Right lobe of liver (tissue), 4 donors: ENCODE data around the gene ABCC3.

Source experiments
- POLR2A ChIP-seq: fragments of 450-650 bp; IDR thresholded peaks from one replicate; pipeline ENCODE4 v1.6.1; 2017; ENCODE audit warnings: antibody characterized with exemption, mild to moderate bottlenecking
- TF ChIP-seq, protein P1 (sequence below), 4 donors: fragments of 200-600 bp in 3 of 4; fragments of 450-650 bp in 1 of 4; IDR thresholded peaks; one replicate each; pipeline versions ENCODE4 v1.5.1 to v1.8.0; 2016 to 2022; ENCODE audit warnings: antibody characterized with exemption in 4 of 4, mild to moderate bottlenecking in 2 of 4
- donor health status: DM: no; HTN: no; CAD: no.
- donor health status: DM: no; HTN: no; CAD: no.
- donor health status: DM: no; HTN: yes; CAD: no.

DNA sequence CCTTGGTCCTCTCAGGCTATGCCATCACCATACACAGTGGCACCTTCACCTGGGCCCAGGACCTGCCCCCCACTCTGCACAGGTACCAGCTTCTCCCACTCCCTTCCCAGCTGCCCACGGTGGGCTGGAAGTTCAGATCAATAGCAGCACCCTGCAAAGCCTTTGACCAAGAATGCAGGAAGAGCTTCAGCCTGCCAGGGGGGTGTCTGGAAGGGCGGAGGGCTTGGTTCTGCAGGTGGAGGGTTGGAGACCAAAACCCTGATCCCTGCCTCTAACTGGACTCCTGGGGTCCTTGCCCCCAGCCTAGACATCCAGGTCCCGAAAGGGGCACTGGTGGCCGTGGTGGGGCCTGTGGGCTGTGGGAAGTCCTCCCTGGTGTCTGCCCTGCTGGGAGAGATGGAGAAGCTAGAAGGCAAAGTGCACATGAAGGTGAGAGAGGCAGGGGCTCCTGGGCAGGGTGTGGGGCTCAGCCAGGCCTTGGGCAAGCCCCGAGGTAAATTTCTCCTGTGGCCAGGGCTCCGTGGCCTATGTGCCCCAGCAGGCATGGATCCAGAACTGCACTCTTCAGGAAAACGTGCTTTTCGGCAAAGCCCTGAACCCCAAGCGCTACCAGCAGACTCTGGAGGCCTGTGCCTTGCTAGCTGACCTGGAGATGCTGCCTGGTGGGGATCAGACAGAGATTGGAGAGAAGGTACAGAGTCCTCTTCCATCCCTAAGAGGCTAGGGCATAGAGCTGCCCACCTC, 34.3 kb downstream of the ABCC3 start:
- TF ChIP-seq, protein P1, sequence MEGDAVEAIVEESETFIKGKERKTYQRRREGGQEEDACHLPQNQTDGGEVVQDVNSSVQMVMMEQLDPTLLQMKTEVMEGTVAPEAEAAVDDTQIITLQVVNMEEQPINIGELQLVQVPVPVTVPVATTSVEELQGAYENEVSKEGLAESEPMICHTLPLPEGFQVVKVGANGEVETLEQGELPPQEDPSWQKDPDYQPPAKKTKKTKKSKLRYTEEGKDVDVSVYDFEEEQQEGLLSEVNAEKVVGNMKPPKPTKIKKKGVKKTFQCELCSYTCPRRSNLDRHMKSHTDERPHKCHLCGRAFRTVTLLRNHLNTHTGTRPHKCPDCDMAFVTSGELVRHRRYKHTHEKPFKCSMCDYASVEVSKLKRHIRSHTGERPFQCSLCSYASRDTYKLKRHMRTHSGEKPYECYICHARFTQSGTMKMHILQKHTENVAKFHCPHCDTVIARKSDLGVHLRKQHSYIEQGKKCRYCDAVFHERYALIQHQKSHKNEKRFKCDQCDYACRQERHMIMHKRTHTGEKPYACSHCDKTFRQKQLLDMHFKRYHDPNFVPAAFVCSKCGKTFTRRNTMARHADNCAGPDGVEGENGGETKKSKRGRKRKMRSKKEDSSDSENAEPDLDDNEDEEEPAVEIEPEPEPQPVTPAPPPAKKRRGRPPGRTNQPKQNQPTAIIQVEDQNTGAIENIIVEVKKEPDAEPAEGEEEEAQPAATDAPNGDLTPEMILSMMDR (IDR thresholded peaks at IDR 0.05): no peak
- no peak for TF ChIP-seq POLR2A
